A549 (cell line): ENCODE measurements around the gene PYURF.

Experiments used
- BHLHE40 ChIP-seq: IDR thresholded peaks from 2 replicates; pipeline ENCODE4 v1.6.1; 2012; ENCODE audit warnings: low read depth, low read length, inconsistent platforms
- CBX8 ChIP-seq: fragments of 200-600 bp; sonication (generic); IDR thresholded peaks from 2 replicates; pipeline ENCODE4 v1.6.1; 2016
- CTCF ChIP-seq: fragments of >200 bp; sonication (Bioruptor Twin); formaldehyde crosslinking; IDR thresholded peaks from 3 replicates; pipeline ENCODE4 v1.5.1; 2016
- MAX ChIP-seq: IDR thresholded peaks from 2 replicates; pipeline ENCODE4 v1.6.1; 2012
- NFE2L2 ChIP-seq: fragments of 150-350 bp; conservative IDR thresholded peaks from 2 replicates; pipeline ENCODE4 v1.6.1; 2014; ENCODE audit warnings: low read length
- POLR2A ChIP-seq: IDR thresholded peaks from 2 replicates; pipeline ENCODE4 v1.6.1; 2012; ENCODE audit warnings: mild to moderate bottlenecking, low read length
- REST ChIP-seq: fragments of 200-600 bp; sonication (generic); IDR thresholded peaks from 2 replicates; pipeline ENCODE4 v1.6.1; 2016; ENCODE audit warnings: antibody characterized with exemption, mild to moderate bottlenecking, moderate library complexity
- SMC3 ChIP-seq: fragments of >200 bp; sonication (Bioruptor Twin); formaldehyde crosslinking; IDR thresholded peaks from 3 replicates; pipeline ENCODE4 v1.6.1; 2018; ENCODE audit warnings: inconsistent platforms
- SREBF2 ChIP-seq: fragments of 450-650 bp; IDR thresholded peaks from 2 replicates; pipeline ENCODE4 v1.6.1; 2014; ENCODE audit warnings: mild to moderate bottlenecking, moderate library complexity

GRCh38 chr4:88514557-88515511, 8.7 kb downstream of the PYURF start:
- TF ChIP-seq CTCF (no peak), SREBF2 (no peak), NFE2L2 (no peak), CBX8 (no peak), POLR2A (no peak), REST (no peak), SMC3 (no peak), MAX (no peak), BHLHE40 (no peak)
